Activated naive CD4-positive, alpha-beta T cell (primary cell): Measurements from ENCODE around the gene CNGA3.
A peak's percentile ranks its signal among the peaks of the same experiment; 100 is the strongest.

Experiments used
- DNase-seq, 4 experiments: peaks; one replicate each; lab custom pipeline; 2025; lab: John Stamatoyannopoulos, UW

CNGA3 gene

DNA sequence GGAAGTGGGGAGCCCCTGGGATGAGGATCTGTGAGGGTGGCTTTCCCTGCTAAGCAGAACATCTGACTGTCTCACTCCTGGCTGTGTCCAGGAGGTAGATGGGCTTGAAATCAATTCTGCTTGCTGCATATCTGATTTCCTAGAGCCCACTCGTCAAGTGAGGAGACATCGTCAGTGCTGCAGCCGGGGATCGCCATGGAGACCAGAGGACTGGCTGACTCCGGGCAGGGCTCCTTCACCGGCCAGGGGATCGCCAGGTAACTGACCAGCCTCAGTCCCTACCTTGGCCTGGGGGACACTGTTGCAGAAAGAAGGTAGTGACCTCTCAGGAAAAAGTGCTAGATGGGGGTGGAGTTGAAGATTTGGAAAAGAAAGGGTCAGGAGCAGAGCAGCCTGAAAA lies 31.3 kb downstream of the CNGA3 start:
- DNase-seq: no peak

- DNase-seq: no peak
Measured at GRCh38 chr2:98378196-98378595, 31.9 kb downstream of the CNGA3 start.

- DNase-seq: no peak
Measured at GRCh38 chr2:98378901-98379300, 32.6 kb downstream of the CNGA3 start.

DNA sequence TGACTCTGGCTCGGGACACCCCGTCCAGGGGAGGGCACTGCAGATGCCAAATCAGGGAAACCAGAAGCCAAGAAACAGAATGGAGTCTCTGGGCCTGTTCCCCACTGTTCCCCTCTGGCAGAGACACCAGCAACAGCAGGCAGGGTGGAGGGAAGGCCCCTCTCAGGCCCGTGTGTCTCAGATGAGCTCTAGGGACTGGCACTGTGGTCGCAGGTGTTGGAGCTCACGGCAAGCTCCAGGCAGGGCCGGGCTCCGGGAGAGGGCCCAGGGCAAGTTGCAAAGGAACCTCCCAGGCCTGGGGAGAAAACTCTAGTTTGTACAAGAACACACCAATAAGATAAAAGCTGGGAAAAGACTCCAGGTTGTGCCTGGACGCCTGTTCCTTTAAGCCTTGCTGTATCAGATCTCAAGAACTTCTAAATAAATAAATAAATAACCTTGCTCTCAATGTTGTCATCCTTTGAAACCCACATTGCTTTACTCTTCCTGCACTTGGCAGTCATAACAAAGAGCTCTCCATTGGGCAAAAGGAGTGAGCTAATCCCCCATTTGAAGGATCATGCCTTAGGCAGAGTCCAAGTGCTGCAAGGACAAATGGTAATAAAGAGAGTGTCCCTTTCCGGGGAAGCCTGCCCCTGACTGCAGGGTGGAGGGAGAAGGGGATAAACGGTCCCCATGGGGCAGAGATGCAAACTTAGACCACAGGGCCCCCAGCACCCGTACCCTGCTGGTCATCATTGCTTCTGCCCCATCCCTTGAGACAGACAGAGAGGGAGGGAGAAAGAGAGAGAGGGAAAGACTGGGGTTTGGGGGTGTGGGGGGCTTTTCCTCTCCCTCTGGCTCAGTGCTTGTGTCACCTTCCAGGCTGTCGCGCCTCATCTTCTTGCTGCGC lies 33.3 kb downstream of the CNGA3 start:
- DNase-seq: no peak

DNA sequence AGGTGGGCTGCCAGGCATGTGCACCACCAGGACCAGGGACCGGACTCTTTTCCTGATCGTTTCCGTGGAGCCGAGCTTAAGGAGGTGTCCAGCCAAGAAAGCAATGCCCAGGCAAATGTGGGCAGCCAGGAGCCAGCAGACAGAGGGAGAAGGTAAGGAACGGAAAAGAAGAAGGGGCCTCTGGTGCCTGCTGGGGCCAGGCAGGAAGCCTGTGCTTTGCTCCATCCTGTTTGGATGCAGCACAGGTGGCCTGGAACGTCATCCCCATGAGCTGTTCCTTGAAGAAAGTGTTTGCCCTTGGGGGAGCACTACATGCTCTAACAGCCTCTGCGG lies 33.9 kb downstream of the CNGA3 start:
- no peak for DNase-seq

DNA sequence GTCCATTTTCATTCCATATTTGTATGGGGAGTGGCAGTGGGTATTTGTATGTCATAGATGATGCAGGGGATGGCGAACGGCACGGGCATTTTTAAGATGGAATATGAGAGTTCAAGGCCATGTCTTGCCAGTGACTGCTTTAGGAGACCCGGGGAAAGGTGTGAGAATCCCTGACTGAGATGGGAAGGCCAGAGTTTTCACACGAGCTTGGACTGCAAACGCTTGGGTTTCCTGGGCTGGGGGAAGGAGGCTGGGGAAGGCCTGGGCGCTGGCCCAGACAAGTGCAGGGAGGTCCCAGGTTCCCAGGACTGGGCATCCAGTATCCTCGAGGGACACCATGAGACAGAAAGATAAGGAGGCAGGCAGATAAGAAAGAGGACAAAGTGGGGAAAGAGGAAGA lies 35.2 kb downstream of the CNGA3 start:
- no peak for DNase-seq

GRCh38 chr2:98382086-98382485 lies 35.8 kb downstream of the CNGA3 start:
- DNase-seq: no peak

DNA sequence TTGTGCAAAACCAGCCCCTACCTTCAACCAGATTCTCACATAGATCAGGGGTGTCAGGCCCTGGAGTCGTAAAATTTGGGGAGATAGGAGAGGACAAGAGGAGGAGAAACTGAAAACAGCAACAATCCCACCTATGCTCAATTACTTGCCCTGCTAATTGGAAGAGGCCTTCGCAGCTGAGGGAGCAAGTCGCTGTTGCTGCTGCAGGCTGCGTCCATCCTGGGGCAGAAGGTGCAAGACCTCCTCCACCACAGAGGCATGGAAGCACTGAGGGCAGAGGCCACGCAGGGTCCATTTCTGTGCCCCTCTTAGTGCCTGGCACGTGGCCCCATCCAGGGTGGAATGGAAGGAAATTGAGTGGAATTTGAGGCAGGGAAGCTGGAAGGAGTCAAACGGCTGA lies 36.5 kb downstream of the CNGA3 start:
- DNase-seq: no peak

DNA sequence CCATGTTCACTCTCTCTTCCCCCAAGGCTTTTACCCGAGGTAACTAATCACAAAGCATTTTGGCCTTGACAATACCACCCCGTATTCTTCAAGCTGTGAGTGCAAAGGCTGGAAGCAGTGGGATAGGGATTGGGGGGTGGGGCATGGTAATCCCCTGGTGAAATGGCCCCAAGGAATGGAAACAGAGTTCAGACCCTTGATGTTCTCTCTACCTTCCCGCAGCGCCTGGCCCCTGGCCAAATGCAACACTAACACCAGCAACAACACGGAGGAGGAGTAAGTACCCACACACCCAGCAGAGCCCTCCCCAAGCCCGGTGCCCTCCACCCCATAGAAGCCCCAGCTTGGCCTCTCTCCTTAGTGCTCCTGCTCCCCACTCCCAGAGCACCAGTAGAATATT lies 36.9 kb downstream of the CNGA3 start:
- no peak for DNase-seq

DNA sequence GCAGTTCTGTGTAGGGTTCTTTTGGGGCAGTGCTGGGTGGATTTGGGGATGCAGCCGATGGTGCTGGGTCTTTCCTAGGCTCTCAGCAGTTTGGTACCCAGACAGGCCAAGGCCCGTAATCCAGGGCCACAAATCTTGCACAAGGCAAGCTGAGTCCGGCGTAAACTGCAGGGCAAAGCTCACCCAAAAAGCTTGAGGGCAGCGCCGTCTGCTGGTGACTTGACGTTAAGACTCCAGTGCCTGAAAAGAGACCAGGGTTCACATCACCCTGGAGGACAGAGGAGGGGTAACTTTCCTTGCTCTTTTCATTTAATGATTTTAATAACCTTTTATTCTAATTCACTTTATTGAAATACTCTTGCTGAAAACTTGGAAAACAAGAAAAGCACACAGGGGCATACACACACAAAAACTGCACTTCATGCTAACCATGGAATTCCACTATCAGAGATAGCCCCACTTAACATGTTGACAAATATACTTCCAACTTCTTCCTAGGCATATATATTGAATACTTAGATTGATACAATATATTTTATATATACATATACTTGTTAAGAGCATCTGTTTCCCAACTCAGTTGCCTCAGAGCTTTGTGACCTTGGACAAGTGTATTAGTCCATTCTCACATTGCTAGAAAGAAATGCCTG lies 38.9 kb downstream of the CNGA3 start:
- DNase-seq: peak; percentile 32 to 62 (median 54)

- DNase-seq: no peak
Measured at GRCh38 chr2:98387478-98387877, 41.2 kb downstream of the CNGA3 start.

GRCh38 chr2:98388081-98388480 lies 41.8 kb downstream of the CNGA3 start:
- no peak for DNase-seq

GRCh38 chr2:98388601-98389250 lies 42.5 kb downstream of the CNGA3 start:
- DNase-seq: no peak

DNA sequence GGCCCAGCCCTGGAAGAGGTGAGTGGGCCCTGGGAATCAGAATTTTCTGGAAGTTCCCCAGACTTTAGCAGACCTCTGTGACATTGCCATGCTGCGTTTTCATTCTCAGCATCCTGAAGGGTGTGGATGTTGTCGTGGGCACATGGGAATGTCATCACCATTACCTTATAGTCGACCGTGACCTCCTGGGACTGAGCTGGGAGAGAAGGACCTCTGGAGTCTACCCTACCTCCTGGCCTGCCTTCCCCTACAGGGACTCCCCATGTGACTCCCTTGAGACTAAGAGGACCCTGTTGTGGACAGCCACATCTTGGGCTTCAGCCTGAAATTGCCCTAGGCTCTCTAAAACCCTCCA lies 43.0 kb downstream of the CNGA3 start:
- no peak for DNase-seq

DNA sequence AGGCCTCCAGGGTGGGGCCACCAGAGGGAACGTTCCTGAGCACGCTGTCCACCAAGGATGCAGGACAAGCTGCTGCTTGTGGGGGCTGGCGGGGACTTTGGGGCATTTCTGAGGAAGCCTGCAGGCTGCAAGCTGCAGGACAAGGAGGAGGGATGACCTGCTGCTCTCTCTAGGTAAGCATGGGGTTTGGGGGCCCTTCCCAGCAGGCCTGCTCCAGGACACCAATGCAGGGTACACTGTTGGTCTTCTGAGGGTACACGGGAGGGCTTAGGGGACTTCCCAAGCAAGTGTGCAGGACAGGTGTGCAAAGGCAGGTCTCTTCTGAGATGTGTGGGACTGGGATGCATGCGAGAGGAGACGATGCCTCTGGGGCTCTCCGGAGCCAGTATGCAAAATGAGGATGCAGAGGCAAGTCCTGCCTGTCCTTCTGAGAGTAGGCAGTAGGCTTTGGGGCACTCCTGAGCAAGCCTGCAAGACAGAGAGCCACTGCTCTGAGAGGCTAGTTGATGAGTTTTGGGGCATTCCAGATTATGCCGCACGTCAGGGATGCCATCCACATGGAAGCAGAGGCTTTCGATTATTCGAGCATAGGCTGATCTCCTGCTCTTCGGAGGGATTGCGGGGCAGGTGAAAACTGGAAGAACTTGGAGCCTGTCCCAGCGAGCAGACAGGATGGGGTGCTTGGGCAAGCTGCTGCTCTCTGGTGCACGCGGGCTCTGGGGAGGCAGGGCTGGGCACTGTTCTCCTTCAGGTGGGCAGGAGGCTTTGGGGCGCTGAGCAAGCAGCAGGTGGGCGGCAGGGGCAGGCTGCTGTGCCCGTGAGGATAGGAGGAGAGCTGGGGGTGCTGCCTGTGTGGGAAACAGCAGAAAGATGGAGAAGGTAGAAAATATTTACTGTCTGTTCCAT lies 44.6 kb downstream of the CNGA3 start:
- no peak for DNase-seq

DNA sequence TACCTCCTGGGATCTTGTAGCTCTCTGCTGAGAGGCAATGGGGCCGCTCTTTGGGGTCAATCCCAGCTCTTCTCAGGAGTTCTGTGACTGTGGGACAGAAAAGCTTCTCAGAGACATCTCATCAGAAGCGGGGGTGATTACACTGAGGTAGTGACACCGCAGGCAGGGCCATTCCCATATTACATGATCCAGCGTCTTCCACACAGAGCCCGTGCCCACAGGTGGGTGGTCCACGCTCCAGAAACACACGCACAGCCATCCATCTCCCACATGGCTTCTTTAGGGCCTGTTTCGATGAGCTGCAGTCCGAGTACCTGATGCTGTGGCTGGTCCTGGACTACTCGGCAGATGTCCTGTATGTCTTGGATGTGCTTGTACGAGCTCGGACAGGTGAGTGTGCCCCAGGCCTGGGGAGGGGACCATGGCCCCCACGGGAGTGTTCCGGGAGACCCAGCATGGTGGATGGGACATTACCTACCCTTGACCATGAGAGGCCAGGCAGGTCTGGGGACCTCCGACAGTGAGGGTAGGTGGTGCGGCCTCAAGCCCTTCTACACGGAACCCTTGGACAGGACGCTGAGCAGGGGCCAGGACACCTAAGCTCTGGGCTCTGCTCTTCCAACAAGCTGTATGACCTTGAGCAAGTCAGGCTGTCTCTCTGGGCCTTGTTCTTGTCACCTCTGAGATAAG lies 45.5 kb downstream of the CNGA3 start:
- no peak for DNase-seq

GRCh38 chr2:98393354-98393753 lies 47.1 kb downstream of the CNGA3 start:
- no peak for DNase-seq

DNA sequence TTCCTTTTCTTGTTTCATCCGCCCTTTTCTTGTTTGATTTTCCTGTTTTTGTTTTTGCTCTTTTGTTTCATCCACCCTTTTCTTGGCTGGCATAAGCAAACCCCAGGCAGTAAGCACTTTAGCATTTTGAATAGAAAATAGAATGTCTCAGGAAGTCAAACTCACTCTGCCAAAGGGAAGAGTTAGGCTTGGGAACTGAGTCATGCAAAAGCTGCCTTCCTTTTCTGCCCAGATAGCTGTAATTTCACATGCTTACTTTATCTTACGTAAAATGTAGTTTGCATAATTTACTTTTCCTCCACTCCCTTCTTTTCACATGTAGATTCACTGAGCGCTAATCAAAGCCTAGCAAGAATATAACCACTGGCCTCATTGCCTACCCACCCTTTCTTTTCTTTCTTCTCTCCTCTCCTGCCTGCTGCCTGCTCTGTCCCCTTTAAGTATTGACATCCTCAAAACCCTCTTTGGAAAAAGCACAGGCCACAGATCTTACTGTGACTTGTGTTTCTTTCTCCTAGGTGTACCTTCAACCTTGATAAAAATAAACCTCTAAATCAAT lies 48.4 kb downstream of the CNGA3 start:
- DNase-seq: no peak

DNA sequence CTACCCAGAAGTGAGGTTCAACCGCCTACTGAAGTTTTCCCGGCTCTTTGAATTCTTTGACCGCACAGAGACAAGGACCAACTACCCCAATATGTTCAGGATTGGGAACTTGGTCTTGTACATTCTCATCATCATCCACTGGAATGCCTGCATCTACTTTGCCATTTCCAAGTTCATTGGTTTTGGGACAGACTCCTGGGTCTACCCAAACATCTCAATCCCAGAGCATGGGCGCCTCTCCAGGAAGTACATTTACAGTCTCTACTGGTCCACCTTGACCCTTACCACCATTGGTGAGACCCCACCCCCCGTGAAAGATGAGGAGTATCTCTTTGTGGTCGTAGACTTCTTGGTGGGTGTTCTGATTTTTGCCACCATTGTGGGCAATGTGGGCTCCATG lies 49.7 kb downstream of the CNGA3 start:
- no peak for DNase-seq

GRCh38 chr2:98396745-98397355 lies 50.6 kb downstream of the CNGA3 start:
- no peak for DNase-seq

- no peak for DNase-seq
Measured at GRCh38 chr2:98399140-98399539, 52.9 kb downstream of the CNGA3 start.
